ENCODE results near the gene GIMAP1. TPM values are rescaled to one million over a fixed set of nuclear protein-coding genes. Genes with fewer than 3 reads are reported as not detected.

GIMAP1 gene
- total and polyA plus RNA-seq, 2 experiments from 2014 or later: 0.13 TPM; not detected in 1

GRCh38 chr7:150703209-150703608, 13.2 kb upstream of the GIMAP1 start:
- H4K20me1 ChIP-seq (ENCODE audit: insufficient read depth, poor library complexity, severe bottlenecking): no peaks in the 10 kb centered on the region
- H2AFZ ChIP-seq: no peak overlapping the region
- H3K9me3 ChIP-seq (ENCODE audit: low read depth): peaks cover 8% of the 10 kb centered on the region
- no peaks in the 10 kb centered on the region for H3K79me2 ChIP-seq
- no peaks in the 10 kb centered on the region for H3K27me3 ChIP-seq
- H3K36me3 ChIP-seq (replicated peaks; ENCODE audit: insufficient read depth, low read depth): no peaks in the 10 kb centered on the region
- TF ChIP-seq CTCF (IDR thresholded peaks at IDR 0.05; ENCODE audit: poor library complexity) (no peak), EZH2phosphoT487 (IDR thresholded peaks at IDR 0.05; ENCODE audit: low read depth, severe bottlenecking, unreplicated experiment) (no peak), EZH2 (IDR thresholded peaks at IDR 0.05; ENCODE audit: borderline replicate concordance) (no peak)
- H3K27ac ChIP-seq: no peak overlapping the region
- WGBS (ENCODE audit: low lambda C conversion rate, missing lambda C conversion rate): 56% methylated on average over 1 of the region's 1 CpG
- no peak overlapping the region for H3K4me2 ChIP-seq
- no peaks in the 10 kb centered on the region for H3K9me2 ChIP-seq (replicated peaks; ENCODE audit: insufficient read depth)
- H3K4me3 ChIP-seq: no peak overlapping the region
- H3K4me1 ChIP-seq (ENCODE audit: insufficient read depth): no peaks in the 10 kb centered on the region
- DNase-seq (ENCODE audit: low spot score): no peak

GRCh38 chr7:150715293-150715692, 1.1 kb upstream of the GIMAP1 start:
- Histone ChIP-seq H3K36me3 (replicated peaks; ENCODE audit: insufficient read depth, low read depth) (no peaks in the 10 kb centered on the region), H3K9me2 (replicated peaks; ENCODE audit: insufficient read depth) (no peaks in the 10 kb centered on the region), H3K79me2 (no peaks in the 10 kb centered on the region), H4K20me1 (ENCODE audit: insufficient read depth, poor library complexity, severe bottlenecking) (no peaks in the 10 kb centered on the region), H3K9me3 (ENCODE audit: low read depth) (no peaks in the 10 kb centered on the region), H3K4me2 (no peak overlapping the region), H3K27ac (no peak overlapping the region), H3K4me1 (ENCODE audit: insufficient read depth) (no peaks in the 10 kb centered on the region), H2AFZ (no peak overlapping the region), H3K4me3 (no peak overlapping the region), H3K27me3 (no peaks in the 10 kb centered on the region)
- WGBS (ENCODE audit: low lambda C conversion rate, missing lambda C conversion rate): 75% methylated on average over 4 of the region's 4 CpGs
- TF ChIP-seq CTCF (IDR thresholded peaks at IDR 0.05; ENCODE audit: poor library complexity): no peak
- no peak for TF ChIP-seq EZH2phosphoT487 (IDR thresholded peaks at IDR 0.05; ENCODE audit: low read depth, severe bottlenecking, unreplicated experiment)
- TF ChIP-seq EZH2 (IDR thresholded peaks at IDR 0.05; ENCODE audit: borderline replicate concordance): no peak
- DNase-seq (ENCODE audit: low spot score): no peak

GRCh38 chr7:150715738-150716137, 675 bp upstream of the GIMAP1 start:
- TF ChIP-seq EZH2 (IDR thresholded peaks at IDR 0.05; ENCODE audit: borderline replicate concordance) (no peak), CTCF (IDR thresholded peaks at IDR 0.05; ENCODE audit: poor library complexity) (no peak), EZH2phosphoT487 (IDR thresholded peaks at IDR 0.05; ENCODE audit: low read depth, severe bottlenecking, unreplicated experiment) (no peak)
- H2AFZ ChIP-seq: no peak overlapping the region
- H3K79me2 ChIP-seq: no peaks in the 10 kb centered on the region
- H4K20me1 ChIP-seq (ENCODE audit: insufficient read depth, poor library complexity, severe bottlenecking): no peaks in the 10 kb centered on the region
- 53% methylated on average over 4 of the region's 4 CpGs for WGBS (ENCODE audit: low lambda C conversion rate, missing lambda C conversion rate)
- H3K27me3 ChIP-seq: no peaks in the 10 kb centered on the region
- no peak overlapping the region for H3K4me2 ChIP-seq
- H3K9me2 ChIP-seq (replicated peaks; ENCODE audit: insufficient read depth): no peaks in the 10 kb centered on the region
- H3K27ac ChIP-seq: no peak overlapping the region
- H3K4me1 ChIP-seq (ENCODE audit: insufficient read depth): no peaks in the 10 kb centered on the region
- H3K9me3 ChIP-seq (ENCODE audit: low read depth): no peaks in the 10 kb centered on the region
- no peak overlapping the region for H3K4me3 ChIP-seq
- H3K36me3 ChIP-seq (replicated peaks; ENCODE audit: insufficient read depth, low read depth): no peaks in the 10 kb centered on the region
- DNase-seq (ENCODE audit: low spot score): no peak

- no peaks in the 10 kb centered on the region for H3K4me1 ChIP-seq (ENCODE audit: insufficient read depth)
- no peaks in the 10 kb centered on the region for H3K36me3 ChIP-seq (replicated peaks; ENCODE audit: insufficient read depth, low read depth)
- H3K4me3 ChIP-seq: no peak overlapping the region
- no peak overlapping the region for H3K4me2 ChIP-seq
- no peak overlapping the region for H3K27ac ChIP-seq
- H4K20me1 ChIP-seq (ENCODE audit: insufficient read depth, poor library complexity, severe bottlenecking): no peaks in the 10 kb centered on the region
- no peaks in the 10 kb centered on the region for H3K9me2 ChIP-seq (replicated peaks; ENCODE audit: insufficient read depth)
- no peaks in the 10 kb centered on the region for H3K27me3 ChIP-seq
- 67% methylated on average over 4 of the region's 4 CpGs for WGBS (ENCODE audit: low lambda C conversion rate, missing lambda C conversion rate)
- H3K9me3 ChIP-seq (ENCODE audit: low read depth): no peaks in the 10 kb centered on the region
- H3K79me2 ChIP-seq: no peaks in the 10 kb centered on the region
- no peak overlapping the region for H2AFZ ChIP-seq
- DNase-seq (ENCODE audit: low spot score): no peak
- TF ChIP-seq CTCF (IDR thresholded peaks at IDR 0.05; ENCODE audit: poor library complexity): no peak
- TF ChIP-seq EZH2phosphoT487 (IDR thresholded peaks at IDR 0.05; ENCODE audit: low read depth, severe bottlenecking, unreplicated experiment): no peak
- no peak for TF ChIP-seq EZH2 (IDR thresholded peaks at IDR 0.05; ENCODE audit: borderline replicate concordance)
Measured at GRCh38 chr7:150716939-150717338, 526 bp downstream of the GIMAP1 start.
